IMR-90 (cell line): ENCODE measurements around the gene TUBGCP3. TPM values are rescaled to one million over a fixed set of nuclear protein-coding genes. Genes with fewer than 3 reads are reported as not detected.

ENCODE experiments used
- ATAC-seq: fragments of 200-7000 bp; cut with Tn5 transposase; 2 replicates; pipeline ENCODE4 v1.9.1; 2020; ENCODE audit warnings: low read depth, mild to moderate bottlenecking, moderate library complexity
- BruUV-seq: library from RNA; stranded (reverse); fragments of 400-500 nt; replicated peaks from 2 replicates; lab custom pipeline; 2021; lab: Mats Ljungman, UMichigan
- CTCF ChIA-PET: fragments of 300-600 bp; formaldehyde crosslinking; extraction: SDS; loops from one replicate; lab custom pipeline; 2021; ENCODE audit warnings: antibody characterized with exemption; lab: Yijun Ruan, JAX
- POLR2A ChIA-PET: fragments of 300-600 bp; sonication (Branson Sonifier 250); formaldehyde crosslinking; loops from one replicate; lab custom pipeline; 2022; ENCODE audit warnings: antibody characterized with exemption; ENCODE audit not compliant: unreplicated experiment; lab: Charles Lee
- DNase-seq: peaks from one replicate; pipeline ENCODE4 v3.0.0; 2013
- H2AFZ ChIP-seq: replicated peaks from 2 replicates; pipeline ENCODE3; 2013; ENCODE audit warnings: low read length, mild to moderate bottlenecking; ENCODE audit not compliant: poor library complexity
- H2AK5ac ChIP-seq: 2 replicates; pipeline ENCODE4 v1.6.1; 2013; ENCODE audit warnings: low read depth, low read length, inconsistent platforms
- H2AK9ac ChIP-seq: replicated peaks from 2 replicates; pipeline ENCODE3; 2013; ENCODE audit warnings: mild to moderate bottlenecking, low read depth, low read length, moderate library complexity; ENCODE audit not compliant: poor library complexity
- H2BK120ac ChIP-seq: 2 replicates; pipeline ENCODE4 v1.6.1; 2013; ENCODE audit warnings: low read depth, low read length, inconsistent platforms
- H2BK15ac ChIP-seq: 3 replicates; pipeline ENCODE4 v1.6.1; 2013; ENCODE audit warnings: low read depth, low read length, inconsistent platforms
- H2BK20ac ChIP-seq: 2 replicates; pipeline ENCODE4 v1.6.1; 2013; ENCODE audit warnings: low read depth, mild to moderate bottlenecking, inconsistent platforms, low read length, moderate library complexity
- H2BK5ac ChIP-seq: 2 replicates; pipeline ENCODE4 v1.6.1; 2013; ENCODE audit warnings: mild to moderate bottlenecking, low read depth, low read length, inconsistent platforms; ENCODE audit not compliant: poor library complexity, severe bottlenecking
- H3K14ac ChIP-seq: replicated peaks from 2 replicates; pipeline ENCODE4 v1.6.1; 2013; ENCODE audit warnings: low read depth, low read length, inconsistent platforms
- H3K18ac ChIP-seq: 2 replicates; pipeline ENCODE4 v1.6.1; 2013; ENCODE audit warnings: low read depth, low read length, control low read depth
- H3K23ac ChIP-seq: 2 replicates; pipeline ENCODE4 v1.6.1; 2013; ENCODE audit warnings: low read depth, low read length, inconsistent platforms
- H3K27ac ChIP-seq: 2 replicates; pipeline ENCODE4 v1.5.1; 2013; ENCODE audit warnings: mild to moderate bottlenecking, control low read depth, low read length; ENCODE audit not compliant: insufficient read depth
- H3K27me3 ChIP-seq: 2 replicates; pipeline ENCODE4 v1.6.1; 2013; ENCODE audit warnings: low read length; ENCODE audit not compliant: control insufficient read depth, insufficient read depth
- H3K36me3 ChIP-seq: 2 replicates; pipeline ENCODE4 v1.6.1; 2013; ENCODE audit warnings: low read length, mixed read lengths; ENCODE audit not compliant: control insufficient read depth, insufficient read depth
- H3K4ac ChIP-seq: 2 replicates; pipeline ENCODE4 v1.6.1; 2013; ENCODE audit warnings: low read depth, low read length, inconsistent platforms
- H3K4me1 ChIP-seq: 2 replicates; pipeline ENCODE4 v1.6.1; 2013; ENCODE audit warnings: low read length, mixed read lengths; ENCODE audit not compliant: control insufficient read depth, insufficient read depth
- H3K4me2 ChIP-seq: 2 replicates; pipeline ENCODE4 v1.6.1; 2013; ENCODE audit warnings: low read depth, mild to moderate bottlenecking, control low read depth, low read length, moderate library complexity
- H3K4me3 ChIP-seq: 2 replicates; pipeline ENCODE4 v1.5.1; 2013; ENCODE audit warnings: low read depth, mild to moderate bottlenecking, control low read depth, low read length, moderate library complexity; ENCODE audit not compliant: insufficient read depth
- H3K56ac ChIP-seq: 2 replicates; pipeline ENCODE4 v1.6.1; 2013; ENCODE audit warnings: low read length, inconsistent platforms; ENCODE audit not compliant: insufficient read depth; ENCODE audit errors: extremely low read depth
- H3K79me1 ChIP-seq, 2 experiments: 2 replicates each; pipeline ENCODE4 v1.6.1; 2013; ENCODE audit warnings: low read length in 2 of 2, inconsistent platforms in 1 of 2, low read depth in 1 of 2
- H3K9ac ChIP-seq: 2 replicates; pipeline ENCODE4 v1.6.1; 2013; ENCODE audit warnings: low read depth, low read length, control low read depth
- H3K9me1 ChIP-seq: 2 replicates; pipeline ENCODE4 v1.6.1; 2013; ENCODE audit warnings: low read length, inconsistent platforms; ENCODE audit not compliant: insufficient read depth
- H3K9me3 ChIP-seq: 2 replicates; pipeline ENCODE4 v1.6.1; 2013; ENCODE audit warnings: low read length; ENCODE audit not compliant: control insufficient read depth, insufficient read depth
- H4K20me1 ChIP-seq: 2 replicates; pipeline ENCODE4 v1.6.1; 2013; ENCODE audit warnings: low read length, inconsistent platforms; ENCODE audit not compliant: insufficient read depth
- H4K5ac ChIP-seq: 2 replicates; pipeline ENCODE4 v1.6.1; 2013; ENCODE audit warnings: mild to moderate bottlenecking, low read depth, low read length, control low read depth
- H4K8ac ChIP-seq, 2 experiments: 2 replicates each; pipeline ENCODE4 v1.6.1; 2013; ENCODE audit warnings: low read depth in 2 of 2, low read length in 2 of 2, control low read depth in 1 of 2, inconsistent platforms in 1 of 2
- H4K91ac ChIP-seq: 2 replicates; pipeline ENCODE4 v1.6.1; 2013; ENCODE audit warnings: low read depth, low read length, inconsistent platforms; ENCODE audit not compliant: insufficient read depth
- WGBS, 2 experiments: methylation state at CpG; one replicate each; pipeline versions ENCODE4 v1.1.5 to v1.1.7; 2013; ENCODE audit warnings: missing lambda C conversion rate in 2 of 2; ENCODE audit not compliant: insufficient read length in 1 of 2; ENCODE audit errors: extremely low coverage in 2 of 2; 5-methylcytosine and 5-hydroxymethylcytosine counted together
- dilution Hi-C: fragments of 300-500 bp; cut with HindIII; formaldehyde crosslinking; loops from one replicate; pipeline ENCODE4 v1.14.3; 2018; ENCODE audit warnings: low sequenced_read_pairs; ENCODE audit not compliant: unreplicated experiment
- in situ Hi-C: fragments of 300-500 bp; cut with MboI; formaldehyde crosslinking; loops from 3 replicates; pipeline ENCODE4 v1.14.3; 2019; ENCODE audit warnings: low sequenced_read_pairs, inconsistent platforms, mixed read lengths
- intact Hi-C: fragments of 100-400 bp; cut with micrococcal nuclease; formaldehyde crosslinking; loops from 2 replicates; pipeline ENCODE4 v1.10.0; 2022
- polyA plus RNA-seq, 3 experiments: library from polyadenylated mRNA; depleted of rRNA; stranded (reverse); fragments of >200 nt; gene quantifications; 2 replicates each; pipeline ENCODE4 v1.2.3, GENCODE V29; 2012; ENCODE audit warnings: low replicate concordance in 1 of 3
- total RNA-seq: library from RNA; depleted of rRNA; stranded (reverse); fragments of >200 nt; gene quantifications from 2 replicates; pipeline ENCODE4 v1.2.3, GENCODE V29; 2012
- TF ChIP-seq, protein P1 (sequence below): fragments of 150-350 bp; IDR thresholded peaks from 2 replicates; pipeline ENCODE4 v1.6.1; 2017; ENCODE audit warnings: mild to moderate bottlenecking, antibody characterized with exemption, low read length, low read depth

TUBGCP3 gene
- total and polyA plus RNA-seq, 2 of the 4 experiments (the other 2 are of a cell fraction): 16.0 to 17.8 TPM

DNA sequence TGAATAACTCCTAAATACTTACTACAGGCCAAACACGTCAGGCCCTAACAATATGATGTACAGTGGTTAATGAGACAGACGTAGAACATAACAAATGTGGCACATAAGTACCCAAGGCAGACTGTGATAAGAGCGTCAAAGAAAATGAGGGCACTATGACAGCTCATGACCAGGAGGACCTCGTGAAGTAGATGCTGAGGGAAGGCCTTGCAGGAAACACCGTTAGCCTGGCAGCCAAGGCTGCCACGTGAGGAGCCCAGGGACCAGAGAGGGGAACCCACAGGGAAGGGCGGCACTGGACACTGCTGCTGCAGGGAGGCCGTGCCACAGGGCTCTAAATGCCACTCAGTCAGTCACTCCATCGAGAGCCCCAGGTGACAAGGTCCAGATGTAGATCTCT, 5.7 kb downstream of the TUBGCP3 start:
- Histone ChIP-seq H3K4me1 (peaks cover 4% of the 10 kb centered on the region; the same call in 1 of the 2 replicates), H3K27ac (no peak overlapping the region), H3K9ac (no peak overlapping the region), H3K4me2 (no peak overlapping the region), H3K36me3 (no peaks in the 10 kb centered on the region), H3K18ac (no peak overlapping the region), H3K56ac (no peak overlapping the region), H2AK5ac (no peak overlapping the region), H3K14ac (no peak overlapping the region), H4K20me1 (peaks cover 15% of the 10 kb centered on the region), H3K9me1 (peaks cover 15% of the 10 kb centered on the region; the same call in 1 of the 2 replicates), H2AFZ (no peak overlapping the region), H3K4me3 (no peak overlapping the region), H3K23ac (peak overlapping the region; percentile 16; the same call in 1 of the 2 replicates), H3K79me1 (peaks cover 20 to 58% of the 10 kb centered on the region in 2 experiments), H3K4ac (no peak overlapping the region), H2BK20ac (no peak overlapping the region), H2BK5ac (no peak overlapping the region), H4K5ac (no peak overlapping the region), H4K91ac (no peak overlapping the region), H4K8ac (no peak overlapping the region), H3K27me3 (no peaks in the 10 kb centered on the region), H3K9me3 (no peaks in the 10 kb centered on the region), H2BK15ac (no peak overlapping the region), H2BK120ac (no peak overlapping the region), H2AK9ac (no peak overlapping the region)
- BruUV-seq: no TSS peak
- intact Hi-C loops (no loop called here), in situ Hi-C loops (no loop called here), dilution Hi-C loops (no loop called here)
- CTCF ChIA-PET: no interaction called here
- TF ChIP-seq, protein P1, sequence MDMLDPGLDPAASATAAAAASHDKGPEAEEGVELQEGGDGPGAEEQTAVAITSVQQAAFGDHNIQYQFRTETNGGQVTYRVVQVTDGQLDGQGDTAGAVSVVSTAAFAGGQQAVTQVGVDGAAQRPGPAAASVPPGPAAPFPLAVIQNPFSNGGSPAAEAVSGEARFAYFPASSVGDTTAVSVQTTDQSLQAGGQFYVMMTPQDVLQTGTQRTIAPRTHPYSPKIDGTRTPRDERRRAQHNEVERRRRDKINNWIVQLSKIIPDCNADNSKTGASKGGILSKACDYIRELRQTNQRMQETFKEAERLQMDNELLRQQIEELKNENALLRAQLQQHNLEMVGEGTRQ: no peak
- no peak for ATAC-seq
- POLR2A ChIA-PET: no interaction called here
- 93% methylated on average over 3 of the region's 9 CpGs; no CpG with 5 or more reads in 1 of the 2 experiments for WGBS, 2 experiments
- DNase-seq: no peak
